NCI-H524 (cell line): ENCODE data around the gene GTPBP10.

ENCODE experiments used
- DNase-seq, 2 experiments: peaks; one replicate each; lab custom pipeline; 2025; lab: John Stamatoyannopoulos, UW

The GTPBP10 gene

GRCh38 chr7:90383422-90383821 is 36.9 kb downstream of the GTPBP10 start:
- no peak for DNase-seq

- no peak for DNase-seq
Measured at GRCh38 chr7:90383861-90384260, 37.3 kb downstream of the GTPBP10 start.

GRCh38 chr7:90384433-90384832 is 37.9 kb downstream of the GTPBP10 start:
- no peak for DNase-seq

GRCh38 chr7:90387470-90388240 is 41.1 kb downstream of the GTPBP10 start:
- DNase-seq, result no peak

- DNase-seq, result no peak
Measured at GRCh38 chr7:90390926-90391325, 44.4 kb downstream of the GTPBP10 start.

GRCh38 chr7:90391488-90391887 is 45.0 kb downstream of the GTPBP10 start:
- no peak for DNase-seq

GRCh38 chr7:90396420-90396819 is 49.9 kb downstream of the GTPBP10 start:
- DNase-seq, result no peak

- peak; percentile 44 to 70 for DNase-seq
Measured at GRCh38 chr7:90401989-90402388, 55.5 kb downstream of the GTPBP10 start.

GRCh38 chr7:90402785-90403173 is 56.3 kb downstream of the GTPBP10 start:
- no peak for DNase-seq

GRCh38 chr7:90403174-90404113 is 56.9 kb downstream of the GTPBP10 start, which contains the start of gene CLDN12:
Gene CLDN12 (plus strand): TSS chr7:90403461. CDS start chr7:90412677, 9,216 bp downstream.
- DNase-seq, result peak; percentile 77 to 93

GRCh38 chr7:90404777-90405176 is 58.3 kb downstream of the GTPBP10 start:
- DNase-seq, result no peak

GRCh38 chr7:90407484-90407821 is 60.9 kb downstream of the GTPBP10 start:
- no peak for DNase-seq

GRCh38 chr7:90408142-90408541 is 61.6 kb downstream of the GTPBP10 start:
- no peak for DNase-seq

- DNase-seq, result no peak
Measured at GRCh38 chr7:90409667-90410066, 63.2 kb downstream of the GTPBP10 start.

GRCh38 chr7:90411510-90411909 is 65.0 kb downstream of the GTPBP10 start:
- no peak for DNase-seq

GRCh38 chr7:90412458-90413184 is 66.1 kb downstream of the GTPBP10 start:
- DNase-seq, result peak in 1 of 2 experiments; percentile 12

- no peak for DNase-seq
Measured at GRCh38 chr7:90413185-90413528, 66.6 kb downstream of the GTPBP10 start.

GRCh38 chr7:90421651-90422050 is 75.1 kb downstream of the GTPBP10 start:
- no peak for DNase-seq

- no peak for DNase-seq
Measured at GRCh38 chr7:90424720-90425119, 78.2 kb downstream of the GTPBP10 start.

- DNase-seq, result no peak
Measured at GRCh38 chr7:90425376-90425775, 78.9 kb downstream of the GTPBP10 start.

- DNase-seq, result peak in 1 of 2 experiments; percentile 58
Measured at GRCh38 chr7:90430614-90431460, 84.3 kb downstream of the GTPBP10 start.
